Kidney (tissue), 14 donors: ENCODE measurements around the gene DCTN4. TPM values are rescaled to one million over a fixed set of nuclear protein-coding genes. Genes with fewer than 3 reads are reported as not detected.

Experiments
- DNase-seq, 5 donors: peaks; one replicate each; pipeline ENCODE4 v3.0.0-alpha.2; 2013 to 2020
- FAIRE-seq: peaks from 2 replicates; lab custom pipeline; 2012; peaks lifted over from hg19 to GRCh38; lab: Jason Lieb, UNC
- H3K27ac ChIP-seq, 2 donors: one replicate each; pipeline ENCODE4 v1.7.0; 2013; ENCODE audit warnings: low read depth in 2 of 2, low read length in 2 of 2, inconsistent platforms in 1 of 2
- H3K27me3 ChIP-seq: one replicate; pipeline ENCODE4 v1.7.1; 2013; ENCODE audit warnings: low read length, inconsistent platforms; ENCODE audit not compliant: control insufficient read depth, insufficient read depth
- H3K36me3 ChIP-seq, 3 donors: one replicate each; pipeline versions ENCODE4 v1.7.0 to v1.7.1; 2013; ENCODE audit warnings: low read length in 3 of 3, control low read depth in 1 of 3, inconsistent platforms in 1 of 3; ENCODE audit not compliant: insufficient read depth in 3 of 3, control insufficient read depth in 2 of 3
- H3K4me1 ChIP-seq, 3 donors: one replicate each; pipeline versions ENCODE4 v1.7.0 to v1.7.1; 2013; ENCODE audit warnings: low read length in 3 of 3, inconsistent platforms in 1 of 3, low read depth in 1 of 3; ENCODE audit not compliant: control insufficient read depth in 2 of 3, insufficient read depth in 2 of 3
- H3K4me3 ChIP-seq, 3 donors: one replicate each; pipeline versions ENCODE4 v1.7.0 to v1.8.1; 2013; ENCODE audit warnings: low read length in 3 of 3, control low read depth in 1 of 3, inconsistent platforms in 1 of 3
- H3K9ac ChIP-seq, 3 donors: one replicate each; pipeline versions ENCODE4 v1.7.0 to v1.7.1; 2013; ENCODE audit warnings: low read length in 3 of 3, control low read depth in 1 of 3, inconsistent platforms in 1 of 3
- H3K9me3 ChIP-seq, 3 donors: one replicate each; pipeline versions ENCODE4 v1.7.0 to v1.7.1; 2013; ENCODE audit warnings: low read length in 3 of 3, control low read depth in 1 of 3, inconsistent platforms in 1 of 3; ENCODE audit not compliant: control insufficient read depth in 2 of 3, insufficient read depth in 1 of 3
- intact Hi-C: fragments of 100-400 bp; cut with DNase I; formaldehyde crosslinking; loops from one replicate; pipeline ENCODE4 v1.11.1; 2022
- polyA plus RNA-seq: library from polyadenylated mRNA; stranded (reverse); fragments of 350-450 nt; fragmentation: Illumina TruSeq; extraction: RNeasy Lipid Tissue Mini Kit (QIAGEN cat#74804); gene quantifications from one replicate; pipeline ENCODE4 v1.2.3, GENCODE V29; 2014; ENCODE audit warnings: low read depth, low replicate concordance; ENCODE audit not compliant: insufficient read depth
- total RNA-seq: library from RNA; stranded (reverse); fragmentation: NEBNext Ultra II Directional; extraction: Animal tissue kit (Norgen Biotek cat#: 25700); gene quantifications from one replicate; pipeline ENCODE4 v1.2.1, GENCODE V29; 2021
- TF ChIP-seq, protein P1 (sequence below): IDR thresholded peaks from 3 replicates; pipeline ENCODE4 v1.5.1; 2012; ENCODE audit warnings: mild to moderate bottlenecking, moderate library complexity, borderline replicate concordance; ENCODE audit not compliant: insufficient read depth; ENCODE audit errors: extremely low read depth
- donor health status: control.
- donor health status: control.
- donor health status: control.
- donor health status: control.
- donor health status: control.
- donor health status: DM: yes; HTN: yes; CAD: no.
- donor health status: Normal renal cell carcinoma (clear cell type).

Gene DCTN4
- total and polyA plus RNA-seq, 2 donors from 2014 or later, result 17.5 to 59.1 TPM

DNA sequence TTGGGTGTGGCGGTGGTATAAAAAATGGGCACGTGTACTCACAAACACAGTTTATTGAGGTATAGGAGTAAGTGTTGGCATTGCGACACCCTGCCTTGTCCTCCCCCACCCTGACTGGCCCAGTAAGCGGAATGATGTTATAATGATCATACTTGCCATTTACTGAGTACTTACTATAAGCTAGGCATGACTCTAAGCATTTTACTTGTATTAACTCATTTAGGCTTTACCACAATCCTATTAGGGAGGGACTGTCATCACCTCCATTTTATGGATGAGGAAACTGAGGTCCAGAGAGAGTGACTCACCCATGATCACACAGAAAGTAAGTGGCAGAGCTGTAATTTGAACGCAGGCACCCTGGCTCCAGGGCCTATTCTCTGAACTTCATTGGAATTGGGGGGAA is 22.0 kb upstream of the DCTN4 start:
- FAIRE-seq, result no peak

GRCh38 chr5:150780187-150780692 is 21.4 kb upstream of the DCTN4 start:
- no peak for FAIRE-seq
- intact Hi-C loops, result no loop called here
- Histone ChIP-seq H3K9me3 (no peaks in the 10 kb centered on the region), H3K4me3 (peak overlapping the region in 2 of 3 donors; percentile 40 to 86), H3K27me3 (no peaks in the 10 kb centered on the region), H3K36me3 (no peaks in the 10 kb centered on the region), H3K27ac (peak overlapping the region; percentile 50 to 79), H3K4me1 (peaks cover 7 to 35% (median 29%) of the 10 kb centered on the region in 3 donors), H3K9ac (peak overlapping the region in 2 of 3 donors; percentile 2 to 34)
- TF ChIP-seq, protein P1, sequence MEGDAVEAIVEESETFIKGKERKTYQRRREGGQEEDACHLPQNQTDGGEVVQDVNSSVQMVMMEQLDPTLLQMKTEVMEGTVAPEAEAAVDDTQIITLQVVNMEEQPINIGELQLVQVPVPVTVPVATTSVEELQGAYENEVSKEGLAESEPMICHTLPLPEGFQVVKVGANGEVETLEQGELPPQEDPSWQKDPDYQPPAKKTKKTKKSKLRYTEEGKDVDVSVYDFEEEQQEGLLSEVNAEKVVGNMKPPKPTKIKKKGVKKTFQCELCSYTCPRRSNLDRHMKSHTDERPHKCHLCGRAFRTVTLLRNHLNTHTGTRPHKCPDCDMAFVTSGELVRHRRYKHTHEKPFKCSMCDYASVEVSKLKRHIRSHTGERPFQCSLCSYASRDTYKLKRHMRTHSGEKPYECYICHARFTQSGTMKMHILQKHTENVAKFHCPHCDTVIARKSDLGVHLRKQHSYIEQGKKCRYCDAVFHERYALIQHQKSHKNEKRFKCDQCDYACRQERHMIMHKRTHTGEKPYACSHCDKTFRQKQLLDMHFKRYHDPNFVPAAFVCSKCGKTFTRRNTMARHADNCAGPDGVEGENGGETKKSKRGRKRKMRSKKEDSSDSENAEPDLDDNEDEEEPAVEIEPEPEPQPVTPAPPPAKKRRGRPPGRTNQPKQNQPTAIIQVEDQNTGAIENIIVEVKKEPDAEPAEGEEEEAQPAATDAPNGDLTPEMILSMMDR, result no peak
- DNase-seq, result peak in 2 of 5 donors; percentile 70 to 82

More for the DNA sequence above, 22.0 kb upstream of the DCTN4 start:
- no peak for DNase-seq
- Histone ChIP-seq H3K4me1 (peaks cover 7 to 35% (median 29%) of the 10 kb centered on the region in 3 donors), H3K27me3 (no peaks in the 10 kb centered on the region), H3K27ac (peak overlapping the region; percentile 50 to 79), H3K9ac (peak overlapping the region in 1 of 3 donors; percentile 34), H3K36me3 (no peaks in the 10 kb centered on the region), H3K9me3 (no peaks in the 10 kb centered on the region), H3K4me3 (peak overlapping the region in 2 of 3 donors; percentile 40 to 86)
- intact Hi-C loops, result no loop called here
- TF ChIP-seq, protein P1, result no peak

DNA sequence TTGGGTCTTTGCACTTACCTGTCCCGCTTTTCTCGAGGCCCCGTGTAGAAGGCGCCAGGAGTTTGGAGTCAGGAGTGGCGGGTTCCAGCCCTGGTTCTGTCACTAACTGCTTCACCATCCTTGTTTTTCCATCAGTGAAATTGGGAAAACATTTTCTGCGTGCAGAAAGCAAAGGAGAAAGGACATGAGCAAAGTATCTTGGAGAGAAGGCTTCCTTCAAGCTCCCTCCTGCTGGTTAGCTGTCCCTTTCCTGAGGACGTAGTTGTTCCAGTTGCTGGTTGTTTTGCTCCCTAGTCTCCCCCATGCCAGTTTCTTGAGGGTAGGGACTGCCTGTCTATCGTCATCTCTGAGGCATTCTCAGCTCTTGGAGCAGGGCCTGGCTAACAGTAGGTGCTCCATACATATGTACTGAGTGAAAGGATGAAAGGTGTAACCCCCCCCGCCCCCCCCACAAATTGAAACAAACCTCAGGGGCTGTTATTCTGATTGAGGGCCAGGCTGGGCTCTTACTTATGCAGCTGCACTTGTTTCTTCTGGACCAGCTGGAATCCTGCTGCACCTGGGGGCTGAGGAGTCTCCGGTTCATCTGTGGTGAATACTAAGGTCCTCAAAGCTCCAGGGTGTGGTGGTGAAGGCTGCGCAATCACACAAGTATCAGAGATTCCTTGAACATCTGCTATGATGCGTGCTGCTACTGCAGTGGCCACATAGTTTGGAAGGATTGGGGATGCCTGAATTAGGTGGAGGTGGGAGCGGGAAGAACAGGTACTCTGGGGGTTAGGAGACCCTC is 20.8 kb upstream of the DCTN4 start:
- Histone ChIP-seq H3K27me3 (no peaks in the 10 kb centered on the region), H3K4me3 (peak overlapping the region; percentile 43 to 86 (median 83)), H3K27ac (peak overlapping the region; percentile 80 to 90), H3K36me3 (no peaks in the 10 kb centered on the region), H3K9ac (peak overlapping the region in 2 of 3 donors; percentile 87 to 94), H3K9me3 (no peaks in the 10 kb centered on the region), H3K4me1 (peaks cover 7 to 35% (median 29%) of the 10 kb centered on the region in 3 donors)
- DNase-seq, result no peak
- TF ChIP-seq, protein P1, result no peak
- intact Hi-C loops, result no loop called here
- FAIRE-seq, result no peak
